Hematopoietic multipotent progenitor cell (in vitro differentiated cells): ENCODE results near the gene RSPO1. TPM values are rescaled to one million over a fixed set of nuclear protein-coding genes. Genes with fewer than 3 reads are reported as not detected.
"Not testable (repeated sequence)": the region's sequence is repeated elsewhere in the genome, so short reads cannot be mapped to it uniquely, and the experiment has no call there.

Experiments
- DNase-seq, 3 donors: peaks; one replicate each; pipeline ENCODE4 v3.0.0-alpha.2; 2011 to 2015; ENCODE audit warnings: low read depth in 2 of 3, low spot score in 2 of 3
- total RNA-seq: library from RNA; depleted of rRNA; stranded (reverse); fragments of >200 nt; gene quantifications from one replicate; pipeline ENCODE4 v1.2.3, GENCODE V29; 2012

RSPO1 gene, protein sequence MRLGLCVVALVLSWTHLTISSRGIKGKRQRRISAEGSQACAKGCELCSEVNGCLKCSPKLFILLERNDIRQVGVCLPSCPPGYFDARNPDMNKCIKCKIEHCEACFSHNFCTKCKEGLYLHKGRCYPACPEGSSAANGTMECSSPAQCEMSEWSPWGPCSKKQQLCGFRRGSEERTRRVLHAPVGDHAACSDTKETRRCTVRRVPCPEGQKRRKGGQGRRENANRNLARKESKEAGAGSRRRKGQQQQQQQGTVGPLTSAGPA
- not detected for total RNA-seq

DNA sequence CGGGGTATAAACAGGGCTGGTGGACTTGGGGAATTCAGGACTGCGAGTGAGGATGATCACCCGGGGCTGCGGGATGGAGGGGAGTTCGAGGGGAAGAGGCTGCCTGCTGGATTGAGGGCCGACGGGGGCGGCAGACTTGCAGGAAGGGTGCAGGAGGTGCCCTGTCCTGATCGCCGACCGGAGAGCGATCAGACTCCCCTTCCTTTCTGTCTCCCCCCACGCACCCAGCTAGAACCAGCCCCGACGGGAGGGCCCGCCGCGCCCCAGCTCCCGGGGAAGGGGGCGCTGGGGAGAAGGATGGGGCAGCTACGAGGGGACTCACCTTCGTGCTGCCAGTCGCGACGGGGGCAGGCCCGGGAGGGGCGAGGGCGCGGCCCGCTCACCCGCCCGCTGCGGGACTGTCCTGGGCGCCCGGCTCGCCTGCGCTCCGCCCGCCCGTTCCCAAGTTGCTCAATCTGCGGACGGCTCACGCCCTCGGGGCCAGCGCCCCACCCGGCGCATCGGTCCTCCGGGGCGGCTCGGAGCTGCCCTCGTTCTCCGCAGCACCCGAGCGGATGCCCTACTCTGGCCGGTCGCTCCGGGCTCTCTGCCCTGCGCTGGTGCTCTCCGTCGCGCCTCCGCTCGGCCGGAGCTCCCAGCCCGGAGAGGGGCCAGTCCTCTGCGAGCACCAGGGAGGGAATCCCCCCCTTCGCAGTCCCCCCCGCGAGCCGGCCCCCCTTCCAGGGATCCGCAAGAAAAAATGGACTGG is at the start of gene RSPO1:
Gene RSPO1 (minus strand): TSS at position 649 of the 748 bp plus-strand sequence. CDS start 5,231 bp downstream, outside the sequence.
- no peak for DNase-seq

DNA sequence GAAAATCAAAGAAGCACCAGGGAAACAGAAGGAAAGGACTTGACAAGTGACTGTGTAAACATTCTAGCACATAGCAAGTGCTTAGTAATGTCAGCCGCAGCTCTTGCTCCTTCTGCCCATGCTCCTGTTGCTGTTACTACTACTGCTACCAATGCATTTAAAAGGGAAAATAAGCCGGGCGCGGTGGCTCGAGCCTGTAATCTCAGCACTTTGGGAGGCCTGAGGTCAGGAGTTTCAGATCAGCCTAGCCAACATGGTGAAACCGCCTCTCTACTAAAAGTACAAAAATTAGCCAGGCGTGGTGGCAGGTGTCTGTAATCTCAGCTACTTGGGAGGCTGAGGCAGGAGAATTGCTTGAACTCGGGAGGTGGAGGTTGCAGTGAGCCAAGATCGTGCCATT is 49.5 kb upstream of the RSPO1 start:
- DNase-seq: not testable (repeated sequence)

DNA sequence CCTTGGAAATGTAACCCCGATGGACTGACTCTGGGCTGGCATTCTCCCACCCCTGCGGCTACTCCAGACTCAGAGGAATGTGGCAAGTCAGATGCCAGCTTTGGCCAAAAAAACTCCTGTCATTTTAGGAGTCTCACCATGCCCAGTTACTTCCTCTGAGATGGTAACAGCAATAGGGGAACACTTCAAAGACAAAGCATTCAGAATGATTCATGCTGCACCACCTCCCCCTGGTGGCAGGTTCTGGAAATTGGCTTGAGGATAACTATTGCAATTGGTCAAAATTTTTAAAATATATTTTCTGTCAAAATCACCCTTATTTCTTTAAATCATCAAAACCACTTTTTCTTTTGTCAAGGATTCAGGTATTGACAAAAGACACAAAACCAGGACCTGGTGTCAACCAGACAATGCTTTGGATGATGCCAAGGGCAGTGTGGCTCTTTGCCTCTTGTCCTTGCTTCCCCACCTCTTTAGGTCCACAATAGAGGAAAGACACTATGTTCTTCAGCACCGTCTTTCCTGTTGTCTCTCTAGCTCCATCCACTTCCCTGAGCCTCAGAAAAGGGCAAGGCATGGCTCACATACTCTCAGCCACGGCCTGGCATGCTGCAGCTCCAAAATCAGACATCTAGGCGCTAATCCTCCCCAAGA is 47.8 kb upstream of the RSPO1 start:
- peak; percentile 57 to 89 (median 71) for DNase-seq

DNA sequence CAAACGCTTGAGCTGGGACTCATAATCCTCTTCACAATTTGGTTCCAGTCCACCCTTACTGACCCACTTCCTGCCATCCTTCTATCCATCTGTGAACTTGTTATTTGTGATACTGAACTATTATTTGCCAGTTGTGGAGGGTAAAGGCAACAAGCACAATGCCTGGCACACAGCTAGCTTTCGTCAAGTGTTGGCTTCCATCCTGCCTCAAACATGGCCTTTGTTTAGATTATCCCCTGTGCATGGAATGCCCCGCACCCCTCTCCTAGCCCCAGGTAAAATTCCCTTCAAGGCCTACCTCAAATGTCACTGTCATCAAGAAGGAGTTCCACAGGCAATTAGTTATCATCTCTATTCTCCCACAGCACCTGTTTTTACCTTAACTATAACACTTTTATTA is 46.2 kb upstream of the RSPO1 start:
- DNase-seq: no peak

DNA sequence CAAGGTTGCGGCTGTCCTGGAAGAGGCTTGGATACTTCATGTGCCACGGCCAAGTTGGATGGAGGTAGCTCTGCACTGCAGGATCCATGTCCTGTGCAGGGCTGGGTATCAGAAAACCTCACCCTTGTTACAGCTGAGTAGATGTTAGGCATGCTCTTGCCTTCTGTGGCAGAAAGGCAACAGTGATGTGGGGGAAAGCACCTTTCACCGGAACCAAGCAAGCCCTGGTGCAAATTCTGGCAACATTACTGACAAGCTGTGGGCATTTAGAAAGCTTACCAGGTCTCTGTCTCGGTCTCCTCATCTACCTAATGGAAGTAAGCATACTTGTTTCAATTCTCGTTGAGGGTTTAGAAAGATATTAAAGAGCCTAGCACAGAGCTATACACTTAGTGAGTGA is 43.1 kb upstream of the RSPO1 start:
- no peak for DNase-seq

DNA sequence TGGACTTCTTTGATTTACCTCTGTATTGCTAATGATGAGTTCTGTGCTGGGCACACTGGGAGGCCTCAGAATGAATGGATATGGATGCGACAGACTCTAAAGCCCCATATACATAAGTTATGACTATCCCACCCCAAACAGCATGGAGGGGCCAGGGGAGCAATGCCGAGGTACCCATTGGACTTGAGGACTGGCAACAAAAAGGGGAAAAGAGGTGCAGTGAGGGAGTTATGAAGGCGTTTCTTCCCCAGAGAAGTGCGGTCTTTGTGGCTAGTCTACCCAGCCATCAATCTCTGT is 42.4 kb upstream of the RSPO1 start:
- DNase-seq: no peak

DNA sequence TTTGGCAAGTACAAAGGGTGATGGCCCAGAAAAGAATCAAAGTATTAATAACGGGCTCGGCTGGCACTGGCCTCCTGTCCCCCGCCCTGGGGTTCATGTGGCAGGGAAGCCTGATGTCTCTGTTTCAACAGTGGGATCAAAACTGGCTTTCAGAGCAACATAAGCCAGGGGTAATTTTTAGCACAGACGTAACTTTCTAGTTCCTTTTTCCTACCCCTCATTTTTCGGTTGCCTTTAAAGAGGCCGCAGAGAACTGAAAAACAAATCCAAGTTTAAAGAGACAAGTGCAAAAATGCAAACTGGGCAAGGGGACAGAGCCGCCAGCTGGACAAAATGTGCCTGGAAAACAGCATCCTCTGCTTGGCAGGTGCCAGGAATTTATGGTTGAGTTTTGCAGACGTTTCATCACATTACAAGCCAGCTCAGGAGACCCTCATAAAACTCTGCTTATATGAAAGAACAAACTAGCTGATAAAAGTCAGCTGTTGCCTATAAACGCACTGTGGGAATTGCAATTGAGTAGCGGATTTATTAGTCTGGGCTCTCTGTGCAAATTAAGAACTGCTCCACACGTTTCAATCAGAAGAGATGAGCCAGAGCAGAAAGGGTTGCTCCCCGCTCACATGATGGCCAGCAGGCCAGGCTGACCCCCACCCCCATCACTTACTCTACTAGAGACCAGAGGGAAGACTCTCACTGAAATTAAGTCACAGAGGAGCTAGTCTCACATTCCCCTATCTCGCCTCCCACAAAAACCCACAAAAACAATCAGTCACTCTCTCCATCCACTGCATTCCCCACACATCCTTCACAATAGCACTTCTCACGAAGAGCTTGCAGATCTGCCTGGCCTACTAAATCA is 41.8 kb upstream of the RSPO1 start:
- no peak for DNase-seq

DNA sequence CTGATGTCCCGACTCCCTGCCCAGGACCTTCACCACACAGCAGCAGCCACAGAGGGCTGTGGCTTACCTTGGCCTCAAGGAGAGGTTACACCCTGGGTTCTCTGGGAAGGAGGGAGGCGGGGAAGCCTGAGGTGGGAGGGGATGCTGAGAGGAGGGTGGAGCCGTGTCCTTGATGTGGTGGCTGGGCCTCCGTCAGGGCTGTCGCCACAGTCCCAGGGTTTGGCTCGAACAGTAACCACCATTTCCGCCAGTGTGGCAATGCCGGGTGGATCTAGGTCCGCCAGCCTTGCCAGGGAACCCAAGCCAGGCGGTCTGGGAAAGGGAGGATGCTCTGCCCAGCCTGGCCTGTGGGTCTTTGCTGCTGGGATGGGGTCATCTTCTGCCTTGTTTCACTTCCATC is 39.2 kb upstream of the RSPO1 start:
- peak in 1 of 3 donors; percentile 25 for DNase-seq

DNA sequence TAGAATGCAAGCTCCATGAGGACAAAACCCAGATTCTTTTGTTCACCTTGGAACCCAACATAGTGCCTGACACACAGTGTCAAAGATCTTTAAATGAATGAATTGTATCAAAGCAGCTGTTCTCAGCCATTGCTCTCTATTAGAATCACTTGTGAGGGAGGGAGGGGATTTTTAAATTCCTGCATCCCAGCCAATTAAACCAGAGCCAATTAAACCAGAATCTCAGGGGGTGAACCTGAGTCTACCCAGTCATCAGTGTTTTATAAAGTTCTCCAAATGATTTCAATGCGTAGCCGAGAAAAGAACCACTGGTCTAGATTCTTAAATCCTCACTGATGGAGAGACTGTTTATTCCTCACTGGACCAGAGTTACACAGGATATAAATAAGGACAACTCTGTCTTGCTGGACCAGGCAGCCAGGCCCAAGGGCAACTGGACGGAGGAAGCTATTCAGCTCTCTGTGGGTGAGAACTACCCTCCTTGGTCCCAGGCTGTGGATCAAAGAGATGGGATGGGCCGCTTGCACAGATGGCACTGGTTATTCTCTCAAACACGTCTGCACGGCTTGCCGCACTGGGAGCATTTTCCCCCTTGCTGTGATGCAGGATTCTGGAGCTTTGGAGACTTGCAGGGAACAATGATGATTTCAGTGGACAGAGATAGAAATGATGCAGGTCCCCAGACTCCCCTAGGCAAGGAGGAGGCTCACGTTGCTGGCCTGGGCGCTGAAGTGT is 37.6 kb upstream of the RSPO1 start:
- DNase-seq: no peak

DNA sequence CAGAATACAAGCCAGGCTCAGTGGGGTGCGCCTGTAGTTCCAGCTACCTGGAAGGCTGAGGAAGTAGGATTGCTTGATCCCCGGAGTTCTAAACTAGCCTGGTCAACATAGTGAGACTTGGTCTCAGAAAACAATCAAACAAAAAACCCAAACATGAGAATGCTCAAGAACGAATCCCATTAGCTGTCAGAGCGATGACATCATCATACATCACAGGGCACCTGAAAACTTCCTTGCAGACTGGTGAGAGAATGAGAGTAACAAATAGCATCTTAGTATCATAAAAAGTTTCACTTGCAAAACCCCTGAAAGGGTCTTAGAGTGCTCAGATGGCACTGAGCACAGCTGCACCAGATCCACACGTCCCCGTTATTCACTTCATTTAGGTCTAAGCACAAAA is 36.6 kb upstream of the RSPO1 start:
- DNase-seq: no peak

DNA sequence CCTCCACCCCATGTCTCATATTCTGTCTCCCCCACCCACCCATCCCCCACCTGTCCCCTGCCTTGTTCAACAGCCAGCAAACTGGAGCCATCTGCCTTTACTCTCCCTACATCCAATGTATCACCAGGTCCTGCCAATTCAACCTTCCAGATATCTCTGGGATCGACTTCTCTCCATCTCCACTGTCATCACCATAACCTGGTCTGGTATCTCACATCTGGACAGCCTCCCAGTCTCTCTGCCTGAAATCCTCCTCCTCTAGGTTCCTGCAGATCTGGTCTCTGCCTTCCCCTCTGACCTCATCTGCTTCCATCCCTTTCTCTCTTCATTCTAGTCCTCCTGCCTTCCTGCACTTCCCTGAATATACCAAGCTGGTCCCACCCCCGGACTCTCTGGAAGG is 35.4 kb upstream of the RSPO1 start:
- no peak for DNase-seq

DNA sequence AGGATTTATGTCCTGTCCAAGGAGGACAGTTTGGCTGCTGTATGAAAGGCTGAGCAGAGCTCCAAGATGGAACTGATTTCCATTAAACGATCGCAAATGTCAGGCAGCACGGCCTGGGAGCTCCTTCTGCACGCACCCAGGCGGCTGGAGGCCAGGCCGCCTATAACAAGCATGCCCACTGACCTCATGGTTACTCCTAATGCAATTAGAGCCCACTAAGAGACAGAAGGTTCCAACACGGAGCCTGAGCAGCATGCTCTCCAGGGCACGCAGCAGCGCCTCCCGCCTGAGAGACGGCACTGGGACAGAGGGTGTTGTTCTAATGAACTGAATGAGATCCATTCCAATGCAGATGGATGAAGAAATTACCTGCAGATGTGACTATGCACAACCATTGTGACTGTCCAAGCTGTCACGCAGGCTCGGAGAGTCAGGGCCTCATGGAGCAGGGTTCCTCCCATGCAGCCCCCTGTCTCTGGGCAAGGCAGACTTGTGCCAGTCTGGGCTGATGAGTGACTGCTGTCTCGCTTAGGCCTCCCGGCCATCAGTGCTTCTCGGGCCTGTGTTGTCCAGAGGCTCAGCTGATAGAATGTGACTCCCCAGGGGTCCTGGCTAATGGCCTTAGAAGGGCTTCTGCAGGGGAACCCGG is 32.5 kb upstream of the RSPO1 start:
- DNase-seq: no peak

DNA sequence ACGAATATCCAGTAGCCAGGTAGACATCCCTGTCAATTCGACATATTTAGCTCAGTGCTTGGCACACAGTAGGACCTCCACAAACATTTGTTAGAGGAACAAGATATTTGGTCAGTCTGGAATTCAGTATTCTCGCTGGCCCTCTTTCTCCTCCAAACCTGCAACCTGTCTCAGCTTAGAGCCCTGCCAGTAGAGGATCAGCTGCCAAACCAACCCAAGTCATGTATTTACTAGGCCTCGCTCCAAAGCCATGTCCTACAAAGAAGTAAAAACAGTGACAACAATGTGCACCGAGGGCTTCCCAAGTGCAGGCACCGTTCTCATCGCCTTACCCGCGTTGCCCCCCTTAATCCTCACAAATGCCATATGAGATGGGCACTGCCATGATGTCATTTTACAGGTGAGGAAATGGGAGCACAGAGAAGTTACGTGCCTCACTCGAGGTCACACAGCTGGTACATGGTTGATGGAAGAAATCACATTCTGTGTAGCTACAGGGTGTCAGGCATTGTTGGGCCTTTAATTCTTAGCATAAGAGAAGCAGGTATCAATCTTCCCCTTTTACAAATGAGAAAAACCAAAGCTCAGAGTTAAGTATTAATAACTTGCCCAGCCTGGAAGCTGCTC is 31.7 kb upstream of the RSPO1 start:
- no peak for DNase-seq

DNA sequence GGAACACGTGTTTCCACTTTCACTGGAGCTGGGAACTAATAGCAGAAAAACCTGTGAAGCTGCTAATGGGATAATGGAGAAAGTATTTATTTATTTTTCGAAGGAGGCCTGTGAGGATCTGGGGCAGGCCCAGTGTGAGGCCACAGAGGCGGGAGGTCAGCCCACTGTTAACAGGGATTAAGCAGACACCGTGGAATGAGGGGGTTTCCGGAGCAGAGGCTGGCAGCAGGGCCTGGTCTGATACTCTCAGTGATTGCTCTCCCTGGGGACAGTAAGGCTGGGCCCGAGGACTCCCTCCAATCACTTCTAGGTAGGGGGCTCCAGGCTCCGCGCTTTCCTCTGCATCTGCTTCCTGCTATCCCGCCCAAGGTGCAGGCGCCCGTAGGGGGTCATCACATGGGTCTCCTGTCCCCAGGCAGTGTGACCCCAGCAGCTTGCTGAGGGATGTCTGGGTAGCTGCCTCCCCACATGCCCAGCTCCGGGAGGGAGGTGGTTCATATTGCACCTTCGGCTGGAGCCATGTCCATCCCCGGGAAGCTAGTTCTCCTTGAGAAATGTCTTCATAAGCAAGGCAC is 28.8 kb upstream of the RSPO1 start:
- no peak for DNase-seq

DNA sequence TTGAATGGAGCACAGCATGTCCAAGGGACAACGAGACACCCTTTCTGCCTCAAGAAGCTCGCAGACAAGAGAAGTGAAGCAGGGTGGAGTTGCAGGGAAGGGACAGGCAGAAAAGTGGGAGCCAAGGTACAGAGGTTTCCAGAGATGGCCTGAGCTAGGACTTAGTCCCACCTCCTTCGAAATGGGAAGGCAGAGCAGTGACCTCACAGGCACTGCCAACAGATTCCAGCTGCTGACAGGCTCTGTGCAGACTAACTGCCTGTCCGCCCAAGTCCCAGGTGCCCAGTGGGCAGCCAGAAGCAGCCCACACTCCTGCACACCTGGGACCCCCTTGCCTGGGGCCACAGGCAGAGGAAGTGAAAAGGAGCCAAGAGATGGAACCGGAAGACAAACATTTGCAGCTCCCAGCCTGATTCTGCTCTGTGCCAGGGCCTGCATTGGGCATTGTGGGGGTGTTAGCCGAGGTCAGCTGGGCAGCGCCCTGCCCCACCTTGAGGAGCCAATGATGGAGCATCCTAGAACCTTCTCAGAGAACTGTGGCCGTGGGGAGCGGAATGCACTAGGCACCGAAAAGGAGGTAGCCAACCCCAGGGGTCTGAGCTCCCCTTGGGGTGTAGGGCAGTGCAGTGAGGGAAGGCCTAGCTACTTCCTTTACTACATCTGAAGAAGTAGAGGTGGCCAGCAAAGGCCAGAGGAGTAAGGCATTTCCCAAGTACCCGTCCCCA is 27.5 kb upstream of the RSPO1 start:
- no peak for DNase-seq

DNA sequence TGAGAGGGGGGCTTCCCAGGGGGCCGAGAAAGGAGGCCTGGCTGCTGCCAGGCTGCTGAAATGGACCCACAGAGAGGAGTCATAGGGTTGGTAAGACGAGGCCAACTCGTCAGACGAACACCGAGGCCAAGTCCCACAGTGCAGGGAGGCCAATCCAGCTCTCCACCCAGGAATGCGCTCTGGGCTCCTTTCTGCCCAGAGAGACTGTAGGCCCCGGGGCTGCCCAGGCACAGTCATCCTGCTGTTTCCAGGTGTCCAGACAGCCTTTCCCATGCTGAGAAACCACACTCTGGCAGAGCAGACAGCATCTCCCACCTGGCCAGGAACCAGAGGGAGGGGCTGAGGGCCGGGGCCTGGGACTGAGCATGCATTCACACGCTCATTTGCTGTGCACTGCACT is 26.7 kb upstream of the RSPO1 start:
- DNase-seq: no peak

DNA sequence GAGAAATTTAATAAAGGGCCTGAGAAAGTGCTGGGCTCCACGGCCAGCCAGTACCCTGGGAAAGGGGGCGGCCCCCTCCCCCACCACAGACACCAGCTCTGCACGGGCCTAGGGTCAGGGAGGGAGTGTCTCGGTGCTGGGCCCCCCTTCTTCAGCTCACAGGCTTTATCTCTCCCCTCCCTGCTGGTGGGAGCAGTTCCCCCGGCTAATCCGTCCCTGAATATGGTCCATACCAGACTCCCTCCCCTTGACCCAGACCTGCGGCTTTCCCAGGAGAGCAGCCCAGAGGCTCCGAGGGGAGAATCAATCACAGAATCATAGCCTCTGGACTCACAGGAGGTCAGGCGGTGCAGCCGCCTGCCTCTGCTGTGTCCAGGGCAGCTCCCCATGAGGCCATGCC is 26.0 kb upstream of the RSPO1 start:
- no peak for DNase-seq

DNA sequence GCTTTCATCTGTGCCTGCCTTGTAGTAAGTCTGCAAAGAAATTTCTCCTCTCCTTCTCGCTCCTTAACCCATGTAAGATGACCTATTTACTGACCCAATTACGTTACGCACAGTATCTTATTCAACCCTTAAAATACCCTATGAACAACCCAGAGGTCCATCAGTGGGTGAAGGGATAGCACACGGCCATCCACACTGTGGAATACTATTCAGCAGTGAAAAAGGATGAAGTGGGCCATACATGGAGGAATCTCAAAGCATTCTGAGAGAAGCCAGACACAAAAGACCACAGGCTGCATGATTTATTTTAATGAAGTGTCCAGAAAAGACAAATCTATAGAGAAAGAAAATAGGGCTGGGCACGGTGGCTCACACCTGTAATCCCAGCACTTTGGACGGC is 23.8 kb upstream of the RSPO1 start:
- no peak for DNase-seq
